MV-4-11 (cell line): ENCODE data around the gene NR1I3.
"Not testable (repeated sequence)": the region's sequence is repeated elsewhere in the genome, so short reads cannot be mapped to it uniquely, and the experiment has no call there.

Experiments used
- DNase-seq: peaks from one replicate; lab custom pipeline; 2025; lab: John Stamatoyannopoulos, UW

Gene NR1I3, protein sequence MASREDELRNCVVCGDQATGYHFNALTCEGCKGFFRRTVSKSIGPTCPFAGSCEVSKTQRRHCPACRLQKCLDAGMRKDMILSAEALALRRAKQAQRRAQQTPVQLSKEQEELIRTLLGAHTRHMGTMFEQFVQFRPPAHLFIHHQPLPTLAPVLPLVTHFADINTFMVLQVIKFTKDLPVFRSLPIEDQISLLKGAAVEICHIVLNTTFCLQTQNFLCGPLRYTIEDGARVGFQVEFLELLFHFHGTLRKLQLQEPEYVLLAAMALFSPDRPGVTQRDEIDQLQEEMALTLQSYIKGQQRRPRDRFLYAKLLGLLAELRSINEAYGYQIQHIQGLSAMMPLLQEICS

DNA sequence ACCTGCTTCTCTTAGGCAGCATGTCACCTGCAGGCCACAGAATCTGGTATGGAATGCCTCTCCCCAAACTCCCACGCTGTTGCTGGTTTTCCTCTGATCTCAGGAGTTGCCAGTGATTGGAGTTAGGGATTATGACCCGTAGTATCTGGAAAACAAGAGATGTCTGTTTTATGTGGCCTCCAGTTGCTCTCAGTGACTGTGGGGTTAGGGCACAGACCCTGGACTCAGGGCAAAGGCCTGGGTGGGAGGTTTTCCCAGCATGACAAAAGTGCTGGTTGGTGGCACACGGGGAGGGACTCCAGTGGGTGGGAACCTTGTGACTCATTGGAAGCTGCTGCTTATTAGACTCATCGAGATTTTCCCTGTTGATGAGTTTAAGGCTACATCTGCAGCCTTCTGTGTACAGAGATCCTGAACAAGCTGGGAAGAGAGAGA lies at the start of gene NR1I3:
NR1I3 (minus strand) TSS at position 165 of the 435 bp plus-strand sequence. CDS start 1,638 bp downstream, outside the sequence.
- no peak for DNase-seq

DNA sequence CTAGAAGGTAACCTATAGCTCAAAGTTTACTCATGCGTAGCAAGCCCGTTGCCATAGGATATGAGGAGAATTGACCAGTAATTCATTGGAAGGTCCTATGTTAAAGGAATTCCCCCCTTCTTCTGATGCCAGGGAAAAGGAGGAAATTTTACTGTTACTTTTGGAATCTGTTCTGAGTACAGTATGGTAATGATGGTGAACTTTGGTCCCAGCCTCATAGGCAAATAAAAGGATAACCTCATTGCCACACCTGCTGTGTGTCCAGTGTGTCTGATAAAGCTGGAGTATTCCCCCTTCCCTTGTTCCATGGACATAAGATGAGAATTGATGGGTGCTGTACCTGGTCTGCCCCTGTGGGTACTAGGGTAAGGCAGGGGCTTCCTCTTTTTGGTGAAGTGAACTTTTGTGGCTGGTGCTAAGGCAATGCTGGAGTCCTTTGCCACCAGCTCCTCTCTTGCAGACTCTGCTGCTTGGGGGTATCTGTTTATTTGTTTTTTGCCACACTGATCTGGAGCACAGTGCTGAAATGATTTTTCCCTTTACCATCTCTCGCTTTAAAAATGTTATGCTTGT lies 49.6 kb upstream of the NR1I3 start:
- no peak for DNase-seq

DNA sequence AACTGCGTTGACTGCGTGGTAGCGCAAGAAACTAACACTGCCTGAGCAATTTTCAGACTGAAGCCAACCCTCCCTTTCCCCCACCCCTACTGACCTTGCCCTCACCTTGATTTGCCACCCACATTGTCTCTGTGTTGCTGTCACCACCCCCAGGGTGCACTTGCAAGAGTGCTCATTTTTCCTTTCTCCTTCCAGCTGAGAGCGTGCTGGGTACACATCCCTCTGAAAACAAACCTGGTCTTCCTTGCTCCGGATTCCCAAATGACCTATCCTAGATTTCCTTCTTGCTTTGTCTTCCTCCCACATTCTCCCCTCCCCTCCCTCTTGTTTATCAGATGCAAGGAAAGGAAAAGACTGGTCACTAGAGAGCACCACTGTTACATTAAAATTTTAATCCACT lies 47.5 kb upstream of the NR1I3 start:
- no peak for DNase-seq

- DNase-seq: no peak
Measured at GRCh38 chr1:161285113-161285512, 47.1 kb upstream of the NR1I3 start.

- DNase-seq: no peak
Measured at GRCh38 chr1:161282991-161283390, 45.0 kb upstream of the NR1I3 start.

- DNase-seq: no peak
Measured at GRCh38 chr1:161274874-161275273, 36.9 kb upstream of the NR1I3 start.

GRCh38 chr1:161273402-161273801 lies 35.4 kb upstream of the NR1I3 start:
- DNase-seq: no peak

DNA sequence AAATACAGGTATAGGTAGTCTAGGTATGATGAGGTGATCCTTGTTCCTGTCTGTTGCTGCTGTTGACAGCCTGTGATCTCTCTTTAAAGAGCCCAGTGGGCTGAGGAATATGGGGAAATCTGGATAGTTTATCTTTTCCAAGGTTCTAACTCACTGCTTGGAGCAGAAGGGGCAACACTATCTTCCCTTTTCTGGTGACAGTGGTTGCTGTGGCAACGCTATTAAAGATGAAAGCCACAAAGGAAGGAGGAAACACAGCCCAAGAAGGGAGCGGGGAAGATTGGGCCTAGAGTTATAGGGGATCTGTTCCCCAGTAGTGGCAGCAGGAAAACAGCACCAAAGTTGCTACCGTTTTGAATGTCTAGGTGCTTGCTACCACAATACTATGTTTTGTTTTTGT lies 29.3 kb upstream of the NR1I3 start:
- DNase-seq: peak; percentile 67

DNA sequence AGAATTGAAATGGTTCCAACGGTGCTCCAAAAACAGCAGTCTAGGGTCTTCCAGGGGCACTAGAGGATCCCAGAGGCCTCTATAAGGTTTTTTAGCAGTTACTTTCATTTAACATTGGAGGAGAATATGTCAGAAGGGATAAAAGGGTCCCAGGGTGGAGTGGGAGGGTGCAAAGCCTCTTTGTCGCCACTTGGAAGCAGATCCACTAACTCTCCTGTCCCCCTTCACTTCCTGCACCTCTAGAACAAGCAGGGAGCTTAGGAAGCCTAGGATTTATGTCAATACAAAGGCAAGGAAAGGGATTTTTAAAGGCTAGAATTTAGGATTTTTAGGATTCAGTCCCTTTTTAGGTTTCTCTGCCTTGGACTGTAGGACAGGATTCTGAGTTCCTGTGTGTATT lies 28.8 kb upstream of the NR1I3 start:
- DNase-seq: no peak

GRCh38 chr1:161266202-161266601 lies 28.2 kb upstream of the NR1I3 start:
- no peak for DNase-seq

DNA sequence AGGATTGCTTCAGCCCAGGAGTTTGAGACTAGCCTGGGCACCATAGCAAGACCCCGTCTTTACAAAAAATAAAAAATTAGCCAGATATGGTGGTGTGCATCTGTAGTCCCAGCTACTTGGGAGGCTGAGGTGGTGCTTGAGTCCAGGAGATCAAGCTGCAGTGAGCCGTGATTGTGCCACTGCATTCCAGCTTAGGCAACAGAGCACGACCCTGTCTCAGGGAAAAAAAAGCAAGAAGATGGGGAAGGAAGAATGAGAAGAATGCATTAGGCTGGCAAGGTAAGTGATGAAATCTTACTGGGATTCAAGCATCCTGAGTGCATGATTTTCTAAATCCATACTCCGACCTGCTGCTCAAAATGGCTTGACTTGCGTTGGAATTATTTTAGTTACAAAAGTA lies 27.3 kb upstream of the NR1I3 start:
- no peak for DNase-seq

- peak; percentile 38 for DNase-seq
Measured at GRCh38 chr1:161261261-161262235, 23.5 kb upstream of the NR1I3 start.

GRCh38 chr1:161260376-161261260 lies 22.6 kb upstream of the NR1I3 start:
- DNase-seq: no peak

DNA sequence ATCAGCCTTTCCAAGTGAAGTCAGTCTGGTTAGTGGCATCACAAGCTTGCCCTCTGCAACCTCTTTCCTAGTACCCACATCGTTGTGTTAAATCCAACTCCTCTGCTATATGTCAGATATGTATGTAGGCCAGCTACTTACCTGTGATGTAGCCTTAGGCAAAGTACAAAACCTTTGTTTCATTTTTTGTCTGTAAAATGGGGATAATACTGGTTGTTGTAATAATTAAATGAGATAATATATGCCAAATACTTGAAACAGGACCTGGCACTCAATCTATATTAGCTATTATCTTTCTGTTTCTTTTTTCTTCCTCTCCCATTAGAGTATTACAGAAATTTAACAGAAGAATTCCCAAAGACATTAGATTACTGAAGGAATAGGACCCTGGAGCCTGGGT lies 21.8 kb upstream of the NR1I3 start:
- DNase-seq: no peak

DNA sequence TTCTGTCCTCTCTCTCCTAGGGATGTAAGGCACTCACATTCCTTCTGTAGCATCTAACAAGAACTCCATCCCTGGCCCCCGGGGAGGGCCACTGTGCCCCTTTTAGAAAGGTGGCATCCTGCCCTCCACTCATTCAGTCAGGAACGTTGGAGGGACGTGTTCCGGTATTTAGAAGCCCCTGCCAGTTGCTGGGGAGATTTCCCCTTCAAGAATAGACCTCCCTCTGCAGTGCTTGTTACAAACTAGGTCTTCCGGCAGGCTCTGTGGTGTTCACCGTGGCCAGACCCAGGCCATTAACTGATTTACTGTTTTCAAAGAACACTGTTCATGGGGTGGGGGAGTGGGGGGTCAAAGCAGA lies 21.3 kb upstream of the NR1I3 start:
- DNase-seq: no peak

GRCh38 chr1:161258439-161259344 lies 20.7 kb upstream of the NR1I3 start, which contains the start of gene PCP4L1:
PCP4L1 (plus strand) TSS chr1:161258745; CDS start chr1:161258975, 230 bp downstream.
- DNase-seq: no peak

DNA sequence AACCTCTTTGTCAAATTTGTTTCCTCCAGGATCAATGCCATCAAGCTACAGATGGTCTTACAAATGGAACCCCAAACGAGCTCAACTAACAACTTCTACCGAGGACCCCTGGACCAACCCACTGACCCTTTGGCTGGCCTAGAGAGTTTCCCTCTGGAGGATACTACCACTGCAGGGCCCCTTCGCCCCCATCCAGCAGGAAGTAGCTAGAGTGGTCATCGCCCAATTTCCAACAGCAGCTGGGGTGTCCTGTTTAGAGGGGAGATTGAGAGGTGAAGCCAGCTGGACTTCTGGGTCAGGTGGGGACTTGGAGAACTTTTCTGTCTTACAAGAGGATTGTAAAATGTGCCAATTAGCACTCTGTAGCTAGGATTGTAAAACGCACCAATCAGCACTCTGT lies 19.1 kb upstream of the NR1I3 start:
- DNase-seq: not testable (repeated sequence)

DNA sequence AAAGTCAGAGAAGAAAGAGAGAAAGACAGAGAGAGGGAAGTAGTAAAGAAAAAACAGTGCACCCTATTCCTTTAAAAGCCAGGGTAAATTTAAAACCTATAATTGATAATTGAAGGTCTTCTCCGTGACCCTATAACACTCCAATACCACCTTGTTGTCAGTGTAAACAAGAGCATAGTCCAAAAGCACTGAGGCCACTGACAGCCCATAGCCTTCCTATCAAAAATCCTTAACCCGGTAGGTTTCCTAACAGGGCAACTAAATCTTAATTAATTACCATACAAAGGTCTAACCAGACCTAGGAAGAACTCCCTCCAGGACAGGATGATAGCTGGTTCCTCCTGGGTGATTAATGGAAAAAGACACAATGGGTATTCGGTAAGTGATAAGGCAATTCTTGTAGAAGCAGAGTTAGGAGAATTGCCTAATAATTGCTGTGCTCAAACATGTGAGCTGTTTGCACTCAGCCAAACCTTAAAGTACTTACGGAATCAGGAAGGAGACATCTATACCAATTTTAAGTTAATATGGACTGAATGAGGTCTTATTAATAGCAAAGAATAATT lies 18.0 kb upstream of the NR1I3 start:
- not testable (repeated sequence) for DNase-seq

GRCh38 chr1:161255302-161255701 lies 17.3 kb upstream of the NR1I3 start:
- DNase-seq: peak; percentile 37

DNA sequence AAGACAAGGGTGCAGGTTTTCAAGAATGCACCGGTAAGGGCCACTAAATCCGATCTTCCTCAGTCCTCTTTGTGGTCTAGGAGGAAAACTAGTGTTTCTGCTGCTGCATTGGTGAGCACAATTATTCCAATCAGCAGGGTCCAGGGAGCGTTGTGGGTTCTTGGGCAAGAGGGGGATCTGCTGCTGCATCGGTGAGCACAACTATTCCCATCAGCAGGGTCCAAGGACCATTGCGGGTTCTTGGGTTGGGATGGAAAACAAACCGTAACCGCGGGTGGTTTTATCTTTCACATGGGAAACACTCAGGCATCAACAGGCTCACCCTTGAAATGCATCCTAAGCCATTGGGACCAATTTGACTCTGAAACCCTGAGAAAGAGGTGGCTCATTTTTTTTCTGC lies 13.6 kb upstream of the NR1I3 start:
- DNase-seq: no peak
